ACHN (cell line): ENCODE results near the gene SCN1A.
"Not testable (repeated sequence)": the region's sequence is repeated elsewhere in the genome, so short reads cannot be mapped to it uniquely, and the experiment has no call there.

Experiments
- DNase-seq: peaks from one replicate; pipeline ENCODE4 v3.0.0-alpha.2; 2015
- in situ Hi-C: cut with HindIII; loops from 2 replicates; pipeline ENCODE4 v1.10.0; 2017; ENCODE audit warnings: low sequenced_read_pairs, low pct_ligation_motif_present, low pct_unique_long_range_greater_than_20kb

SCN1A gene

GRCh38 chr2:166138144-166138543 lies 10.3 kb upstream of the SCN1A start:
- in situ Hi-C loops, result no loop called here
- DNase-seq, result no peak

GRCh38 chr2:166137331-166137730 lies 9.5 kb upstream of the SCN1A start:
- in situ Hi-C loops, result no loop called here

GRCh38 chr2:166135849-166136258 lies 8.0 kb upstream of the SCN1A start:
- in situ Hi-C loops, result no loop called here

More at GRCh38 chr2:166137331-166137730, 9.5 kb upstream of the SCN1A start:
- DNase-seq, result no peak

GRCh38 chr2:166135152-166135848 lies 7.5 kb upstream of the SCN1A start:
- no peak for DNase-seq
- in situ Hi-C loops, result no loop called here

More at GRCh38 chr2:166135849-166136258, 8.0 kb upstream of the SCN1A start:
- no peak for DNase-seq

- DNase-seq, result peak; percentile 14
- in situ Hi-C loops, result no loop called here
These were observed 6.7 kb upstream of the SCN1A start for GRCh38 chr2:166134252-166135151.

GRCh38 chr2:166133653-166134052 lies 5.8 kb upstream of the SCN1A start:
- in situ Hi-C loops, result no loop called here
- DNase-seq, result no peak

- DNase-seq, result no peak
- in situ Hi-C loops, result no loop called here
These were observed 311 bp upstream of the SCN1A start for GRCh38 chr2:166128156-166128505.

- in situ Hi-C loops, result no loop called here
- no peak for DNase-seq
These were observed 1.7 kb downstream of the SCN1A start for GRCh38 chr2:166126007-166126639.

- DNase-seq, result no peak
- in situ Hi-C loops, result no loop called here
These were observed 2.3 kb downstream of the SCN1A start for GRCh38 chr2:166125557-166125956.

- in situ Hi-C loops, result no loop called here
- DNase-seq, result no peak
These were observed 9.6 kb downstream of the SCN1A start for GRCh38 chr2:166118180-166118579.

- in situ Hi-C loops, result no loop called here
- no peak for DNase-seq
These were observed 10.3 kb downstream of the SCN1A start for GRCh38 chr2:166117491-166117890.

GRCh38 chr2:166115589-166115988 lies 12.2 kb downstream of the SCN1A start:
- in situ Hi-C loops, result no loop called here
- DNase-seq, result no peak

- no peak for DNase-seq
- in situ Hi-C loops, result no loop called here
These were observed 15.6 kb downstream of the SCN1A start for GRCh38 chr2:166112193-166112605.

GRCh38 chr2:166106431-166107015 lies 21.3 kb downstream of the SCN1A start:
- peak; percentile 54 for DNase-seq
- in situ Hi-C loops, result no loop called here

- in situ Hi-C loops, result no loop called here
- no peak for DNase-seq
These were observed 23.0 kb downstream of the SCN1A start for GRCh38 chr2:166104773-166105172.

GRCh38 chr2:166104084-166104483 lies 23.7 kb downstream of the SCN1A start:
- in situ Hi-C loops, result no loop called here
- no peak for DNase-seq

GRCh38 chr2:166103277-166103676 lies 24.5 kb downstream of the SCN1A start:
- DNase-seq, in situ Hi-C loops: not testable (repeated sequence)

- no peak for DNase-seq
- in situ Hi-C loops, result no loop called here
These were observed 33.5 kb downstream of the SCN1A start for GRCh38 chr2:166094325-166094724.

GRCh38 chr2:166092889-166093288 lies 34.9 kb downstream of the SCN1A start:
- no peak for DNase-seq
- in situ Hi-C loops, result no loop called here
